GM21515 (cell line): ENCODE measurements around the gene NT5E.
"Not testable (repeated sequence)": the region's sequence is repeated elsewhere in the genome, so short reads cannot be mapped to it uniquely, and the experiment has no call there.

Experiments used
- ATAC-seq: cut with Tn5 transposase; IDR thresholded peaks from one replicate; pipeline ENCODE4 v1.9.1; 2021; ENCODE audit not compliant: unreplicated experiment

NT5E gene

GRCh38 chr6:85449818-85450759, at the start of gene NT5E:
NT5E (plus strand) TSS chr6:85450083; CDS start chr6:85450140, 57 bp downstream.
- ATAC-seq: peak; percentile 86

- ATAC-seq: no peak
Measured at GRCh38 chr6:85400331-85400730, 49.6 kb upstream of the NT5E start.

- no peak for ATAC-seq
Measured at GRCh38 chr6:85401186-85402021, 48.5 kb upstream of the NT5E start.

- ATAC-seq: no peak
Measured at GRCh38 chr6:85402071-85402470, 47.8 kb upstream of the NT5E start.

GRCh38 chr6:85402922-85403321, 47.0 kb upstream of the NT5E start:
- no peak for ATAC-seq

- no peak for ATAC-seq
Measured at GRCh38 chr6:85403331-85404015, 46.4 kb upstream of the NT5E start.

- ATAC-seq: not testable (repeated sequence)
Measured at GRCh38 chr6:85404016-85404563, 45.8 kb upstream of the NT5E start.

DNA sequence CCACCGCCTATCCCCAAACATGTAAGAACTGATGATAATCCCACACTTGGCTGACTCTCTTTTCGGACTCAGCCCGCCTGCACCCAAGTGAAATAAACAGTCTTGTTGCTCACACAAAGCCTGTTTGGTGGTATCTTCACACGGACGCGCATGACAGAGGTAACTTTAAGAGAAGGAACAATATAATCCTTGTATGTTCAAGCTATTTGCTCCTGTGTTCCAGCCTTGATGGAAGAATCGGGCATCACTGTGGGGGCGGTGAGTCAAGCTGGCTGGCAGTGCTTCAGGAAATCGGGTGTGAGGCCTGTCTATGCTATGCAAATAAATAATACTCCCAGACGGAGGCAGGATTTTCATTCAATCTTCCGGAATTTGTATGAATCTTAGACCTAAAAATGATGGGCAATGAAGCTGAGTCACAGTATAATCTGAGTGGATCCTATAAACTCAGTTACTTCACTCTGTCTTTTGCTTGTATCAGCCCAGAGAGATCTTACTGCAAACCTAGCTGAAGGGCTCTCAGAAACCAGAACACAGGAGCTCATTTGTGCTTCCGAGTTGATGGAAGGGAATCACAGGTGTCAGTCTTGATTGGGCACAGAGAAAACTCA, 45.2 kb upstream of the NT5E start:
- ATAC-seq: peak; percentile 24

GRCh38 chr6:85405175-85405852, 44.6 kb upstream of the NT5E start:
- ATAC-seq: peak; percentile 59

GRCh38 chr6:85405853-85406198, 44.1 kb upstream of the NT5E start:
- ATAC-seq: no peak

DNA sequence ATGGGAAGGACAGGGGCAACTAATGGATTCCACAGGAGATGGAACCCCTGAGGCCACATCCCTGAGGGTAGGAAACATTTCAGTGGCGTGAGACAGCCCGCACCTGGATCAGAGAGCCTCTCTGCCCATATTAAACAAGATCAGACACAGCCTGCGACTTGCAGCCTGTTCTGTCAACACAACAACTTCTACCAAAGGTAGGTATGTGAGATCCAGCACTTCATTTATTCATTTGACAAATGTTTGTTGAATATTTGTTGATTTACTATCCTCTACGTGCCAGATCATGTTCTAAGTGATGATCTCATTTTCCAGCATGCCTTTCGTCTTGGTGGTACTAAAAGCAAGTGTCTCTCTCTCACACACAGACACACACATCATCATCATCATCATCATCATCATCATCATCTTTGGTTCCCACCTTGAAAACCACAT, 43.2 kb upstream of the NT5E start:
- no peak for ATAC-seq

GRCh38 chr6:85408039-85408438, 41.8 kb upstream of the NT5E start:
- ATAC-seq: no peak

DNA sequence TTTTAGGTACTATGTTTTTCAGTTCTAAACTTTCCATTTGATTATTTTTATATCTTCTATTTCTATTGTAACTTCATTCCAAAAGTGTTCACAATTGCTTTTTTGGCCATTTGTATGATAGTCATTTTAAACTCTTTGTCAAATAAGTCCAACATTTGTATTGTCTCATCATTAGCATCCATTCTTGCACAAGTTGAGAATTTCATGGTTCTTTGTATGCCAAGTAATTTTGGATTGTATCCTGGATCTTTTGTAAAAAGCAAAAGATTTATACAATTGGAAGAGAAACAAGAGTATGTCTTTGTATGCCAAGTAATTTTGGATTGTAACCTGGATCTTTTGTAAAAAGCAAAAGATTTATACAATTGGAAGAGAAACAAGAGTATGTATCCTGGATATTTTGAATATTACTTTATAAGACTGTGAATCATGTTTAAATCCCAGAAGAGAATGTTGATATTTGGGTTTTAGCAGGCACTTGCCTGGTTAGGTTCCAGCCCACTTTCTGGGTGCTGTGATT, 36.9 kb upstream of the NT5E start:
- no peak for ATAC-seq

- no peak for ATAC-seq
Measured at GRCh38 chr6:85416049-85416448, 33.8 kb upstream of the NT5E start.

DNA sequence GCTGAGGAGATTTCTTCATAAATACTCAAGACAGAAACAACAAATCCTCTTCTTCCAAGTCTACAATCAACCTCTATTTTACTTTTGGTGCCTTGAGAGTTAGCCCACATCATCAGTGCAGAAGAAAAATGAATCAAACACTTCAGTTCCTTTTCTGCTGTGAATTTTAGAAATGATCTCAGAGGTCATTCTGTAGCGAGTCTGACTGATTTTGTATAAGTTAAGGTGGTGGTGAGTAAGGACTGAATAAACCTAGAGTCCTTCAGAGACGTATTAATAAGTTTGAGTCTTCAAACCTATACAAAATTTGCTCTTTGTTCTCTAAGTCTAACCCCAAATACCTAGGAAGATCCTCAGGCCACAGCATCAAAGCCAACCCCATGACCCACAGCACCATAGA, 33.1 kb upstream of the NT5E start:
- no peak for ATAC-seq

DNA sequence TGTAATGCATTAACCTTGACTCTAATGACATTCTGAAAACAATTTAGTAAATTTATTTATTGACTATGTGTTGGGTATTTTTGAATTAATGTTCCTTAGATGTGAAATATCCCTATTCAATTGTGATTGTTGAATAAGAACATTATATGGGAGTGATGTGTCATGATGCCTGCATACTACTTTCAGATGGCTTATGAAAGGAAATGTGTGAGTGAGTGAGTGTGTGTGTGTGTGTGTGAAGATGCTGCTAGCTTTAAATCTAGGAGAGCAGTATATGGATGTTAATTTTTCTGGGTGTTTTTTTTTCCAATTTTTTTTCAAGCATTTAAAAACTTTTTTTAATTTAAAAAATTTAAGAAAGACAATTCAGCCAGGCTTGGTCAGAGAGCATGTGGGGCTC, 32.5 kb upstream of the NT5E start:
- no peak for ATAC-seq

- no peak for ATAC-seq
Measured at GRCh38 chr6:85418059-85418458, 31.8 kb upstream of the NT5E start.

- peak; percentile 78 for ATAC-seq
Measured at GRCh38 chr6:85419046-85419759, 30.7 kb upstream of the NT5E start.

GRCh38 chr6:85420551-85420950, 29.3 kb upstream of the NT5E start:
- no peak for ATAC-seq
